ENCODE results near the gene PHKB. TPM values are rescaled to one million over a fixed set of nuclear protein-coding genes. Genes with fewer than 3 reads are reported as not detected.

The PHKB gene
- total RNA-seq, 1 donor from 2014 or later, result 49.6 TPM

- H3K4me1 ChIP-seq (ENCODE audit: insufficient read depth, low read length), result no peaks in the 10 kb centered on the region
- H3K27me3 ChIP-seq (ENCODE audit: insufficient read depth, low read length), result no peaks in the 10 kb centered on the region
- no peak for TF ChIP-seq CTCF (IDR thresholded peaks at IDR 0.05; ENCODE audit: insufficient read depth, low read depth, low read length)
- TF ChIP-seq EZH2 (IDR thresholded peaks at IDR 0.05; ENCODE audit: insufficient read depth, low read length), result no peak
- Mint-ChIP-seq H3K4me3 (ENCODE audit: unreplicated experiment) (no peak overlapping the region), H3K27me3 (ENCODE audit: low read depth, unreplicated experiment) (no peaks in the 10 kb centered on the region), H3K36me3 (ENCODE audit: low read depth, unreplicated experiment) (peaks cover 6% of the 10 kb centered on the region), H3K9me3 (ENCODE audit: unreplicated experiment) (peaks cover 6% of the 10 kb centered on the region), H3K27ac (ENCODE audit: unreplicated experiment) (no peak overlapping the region), H3K4me1 (ENCODE audit: low read depth, unreplicated experiment) (peaks cover 2% of the 10 kb centered on the region)
- no peak overlapping the region for H2AFZ ChIP-seq (ENCODE audit: low read depth, low read length)
- no peak overlapping the region for H3K27ac ChIP-seq (ENCODE audit: low read depth, low read length)
- DNase-seq (ENCODE audit: low read depth) (no peak), FAIRE-seq (no peak)
- peaks cover 9% of the 10 kb centered on the region for H4K20me1 ChIP-seq (ENCODE audit: insufficient read depth, low read length)
- H3K4me3 ChIP-seq (ENCODE audit: insufficient read depth, low read depth, low read length), result no peak overlapping the region
- H3K79me2 ChIP-seq (ENCODE audit: insufficient read depth, low read length), result peaks cover 13% of the 10 kb centered on the region
- H3K9me3 ChIP-seq (ENCODE audit: insufficient read depth, low read depth, low read length), result no peaks in the 10 kb centered on the region
- no peak overlapping the region for H3K9ac ChIP-seq (ENCODE audit: low read length)
- H3K4me2 ChIP-seq (ENCODE audit: low read length), result no peak overlapping the region
- H3K36me3 ChIP-seq (ENCODE audit: insufficient read depth, low read length), result no peaks in the 10 kb centered on the region
Measured at GRCh38 chr16:47492036-47492427, 30.9 kb downstream of the PHKB start.

GRCh38 chr16:47492428-47493377 lies 31.6 kb downstream of the PHKB start:
- TF ChIP-seq CTCF (IDR thresholded peaks at IDR 0.05; ENCODE audit: insufficient read depth, low read depth, low read length) (no peak), EZH2 (IDR thresholded peaks at IDR 0.05; ENCODE audit: insufficient read depth, low read length) (no peak)
- Histone ChIP-seq H3K79me2 (ENCODE audit: insufficient read depth, low read length) (peaks cover 10% of the 10 kb centered on the region), H3K27me3 (ENCODE audit: insufficient read depth, low read length) (no peaks in the 10 kb centered on the region), H3K27ac (ENCODE audit: low read depth, low read length) (no peak overlapping the region), H3K9me3 (ENCODE audit: insufficient read depth, low read depth, low read length) (no peaks in the 10 kb centered on the region), H3K4me2 (ENCODE audit: low read length) (no peak overlapping the region), H3K4me3 (ENCODE audit: insufficient read depth, low read depth, low read length) (no peak overlapping the region), H3K36me3 (ENCODE audit: insufficient read depth, low read length) (no peaks in the 10 kb centered on the region), H2AFZ (ENCODE audit: low read depth, low read length) (no peak overlapping the region), H3K4me1 (ENCODE audit: insufficient read depth, low read length) (no peaks in the 10 kb centered on the region), H3K9ac (ENCODE audit: low read length) (no peak overlapping the region), H4K20me1 (ENCODE audit: insufficient read depth, low read length) (peaks cover 9% of the 10 kb centered on the region)
- Mint-ChIP-seq H3K4me1 (ENCODE audit: low read depth, unreplicated experiment) (peaks cover 2% of the 10 kb centered on the region), H3K27ac (ENCODE audit: unreplicated experiment) (no peak overlapping the region), H3K27me3 (ENCODE audit: low read depth, unreplicated experiment) (no peaks in the 10 kb centered on the region), H3K36me3 (ENCODE audit: low read depth, unreplicated experiment) (peaks cover 6% of the 10 kb centered on the region), H3K4me3 (ENCODE audit: unreplicated experiment) (no peak overlapping the region), H3K9me3 (ENCODE audit: unreplicated experiment) (peaks cover 6% of the 10 kb centered on the region)
- DNase-seq (ENCODE audit: low read depth), result no peak
- no peak for FAIRE-seq
